Nephron (organoid): Measurements from ENCODE around the gene CD48.
A peak's percentile ranks its signal among the peaks of the same experiment; 100 is the strongest.

Experiments used
- H3K27ac Mint-ChIP-seq, 3 experiments: 2 replicates each; pipeline ENCODE4 v1.8.0; 2020; ENCODE audit warnings: mixed read lengths in 3 of 3, mild to moderate bottlenecking in 2 of 3, moderate library complexity in 1 of 3
- H3K27me3 Mint-ChIP-seq: 2 replicates; pipeline ENCODE4 v1.8.0; 2021; ENCODE audit warnings: low read depth, mild to moderate bottlenecking, moderate library complexity, mixed read lengths
- H3K36me3 Mint-ChIP-seq: 2 replicates; pipeline ENCODE4 v1.8.0; 2020; ENCODE audit warnings: low read depth, mixed read lengths
- H3K4me1 Mint-ChIP-seq: 2 replicates; pipeline ENCODE4 v1.8.0; 2020; ENCODE audit warnings: mixed read lengths
- H3K4me3 Mint-ChIP-seq, 3 experiments: 2 replicates each; pipeline ENCODE4 v1.8.0; 2020; ENCODE audit warnings: mild to moderate bottlenecking in 3 of 3, mixed read lengths in 3 of 3, moderate library complexity in 2 of 3
- H3K9me3 Mint-ChIP-seq: 2 replicates; pipeline ENCODE4 v1.8.0; 2020; ENCODE audit warnings: mixed read lengths
- CTCF ChIP-seq, 3 experiments: fragments of 200-600 bp; sonication (generic); IDR thresholded peaks; one replicate each; pipeline ENCODE4 v1.5.0; 2021; ENCODE audit warnings: antibody characterized with exemption in 3 of 3; ENCODE audit not compliant: unreplicated experiment in 3 of 3

The CD48 gene

GRCh38 chr1:160630523-160631451, 80.8 kb downstream of the CD48 start:
- no peaks in the 10 kb centered on the region for H3K9me3 Mint-ChIP-seq
- H3K27me3 Mint-ChIP-seq: no peaks in the 10 kb centered on the region
- H3K4me1 Mint-ChIP-seq: peaks cover 13% of the 10 kb centered on the region
- no peaks in the 10 kb centered on the region for H3K36me3 Mint-ChIP-seq
- H3K4me3 Mint-ChIP-seq: no peak overlapping the region
- TF ChIP-seq CTCF (IDR thresholded peaks at IDR 0.05; ENCODE audit: unreplicated experiment in 3 of 3): no peak
- H3K27ac Mint-ChIP-seq: peak overlapping the region; percentile 1 to 2 (median 2)

- no peaks in the 10 kb centered on the region for H3K9me3 Mint-ChIP-seq
These were observed 82.1 kb downstream of the CD48 start for GRCh38 chr1:160629286-160630210.

GRCh38 chr1:160628799-160629263, 82.8 kb downstream of the CD48 start:
- H3K4me1 Mint-ChIP-seq: peaks cover 13% of the 10 kb centered on the region
- H3K9me3 Mint-ChIP-seq: no peaks in the 10 kb centered on the region
- no peaks in the 10 kb centered on the region for H3K36me3 Mint-ChIP-seq
- no peak overlapping the region for H3K4me3 Mint-ChIP-seq
- H3K27me3 Mint-ChIP-seq: no peaks in the 10 kb centered on the region
- no peak for TF ChIP-seq CTCF (IDR thresholded peaks at IDR 0.05; ENCODE audit: unreplicated experiment in 3 of 3)
- H3K27ac Mint-ChIP-seq: no peak overlapping the region

More at GRCh38 chr1:160629286-160630210, 82.1 kb downstream of the CD48 start:
- Mint-ChIP-seq H3K4me1 (peaks cover 13% of the 10 kb centered on the region), H3K4me3 (no peak overlapping the region), H3K36me3 (no peaks in the 10 kb centered on the region), H3K27ac (no peak overlapping the region), H3K27me3 (no peaks in the 10 kb centered on the region)
- no peak for TF ChIP-seq CTCF (IDR thresholded peaks at IDR 0.05; ENCODE audit: unreplicated experiment in 3 of 3)
